ENCODE measurements around the gene AGFG2. TPM values are rescaled to one million over a fixed set of nuclear protein-coding genes. Genes with fewer than 3 reads are reported as not detected.
"Not testable (repeated sequence)": the region's sequence is repeated elsewhere in the genome, so short reads cannot be mapped to it uniquely, and the experiment has no call there.

The AGFG2 gene
- total RNA-seq, 3 donors from 2014 or later (not counting 1 experiment from before 2014, with no cell fraction given) = 21.5 to 32.6 (median 22.2) TPM

DNA sequence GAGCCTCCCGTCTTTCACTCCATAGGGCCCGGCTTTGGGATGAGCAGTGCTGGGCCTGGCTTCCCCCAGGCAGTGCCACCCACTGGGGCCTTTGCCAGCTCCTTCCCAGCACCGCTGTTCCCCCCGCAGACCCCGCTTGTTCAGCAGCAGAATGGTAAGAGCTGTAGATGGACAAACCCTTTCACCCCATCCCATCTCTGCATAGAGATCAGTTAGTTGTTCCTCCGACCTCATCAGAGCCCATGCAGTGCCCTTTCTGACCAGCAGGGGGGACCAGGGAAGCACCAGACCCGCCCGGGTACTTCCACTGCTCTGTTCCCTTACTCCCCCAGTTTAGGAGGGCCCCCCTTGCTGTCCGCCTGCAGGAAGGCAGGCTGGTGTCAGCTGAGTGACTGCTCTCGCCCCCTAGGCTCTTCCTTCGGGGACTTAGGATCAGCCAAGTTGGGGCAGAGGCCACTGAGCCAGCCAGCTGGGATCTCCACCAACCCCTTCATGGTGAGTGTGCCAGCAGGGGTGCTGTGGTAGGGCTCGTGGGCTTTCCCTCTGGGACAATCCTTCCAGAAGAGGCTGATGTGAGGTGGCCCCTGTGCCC is 24.9 kb downstream of the AGFG2 start:
- ATAC-seq = peak; percentile 75 to 80 (median 77)
- H3K4me3 ChIP-seq (ENCODE audit: low read length) = no peak overlapping the region
- TF ChIP-seq, protein P1, sequence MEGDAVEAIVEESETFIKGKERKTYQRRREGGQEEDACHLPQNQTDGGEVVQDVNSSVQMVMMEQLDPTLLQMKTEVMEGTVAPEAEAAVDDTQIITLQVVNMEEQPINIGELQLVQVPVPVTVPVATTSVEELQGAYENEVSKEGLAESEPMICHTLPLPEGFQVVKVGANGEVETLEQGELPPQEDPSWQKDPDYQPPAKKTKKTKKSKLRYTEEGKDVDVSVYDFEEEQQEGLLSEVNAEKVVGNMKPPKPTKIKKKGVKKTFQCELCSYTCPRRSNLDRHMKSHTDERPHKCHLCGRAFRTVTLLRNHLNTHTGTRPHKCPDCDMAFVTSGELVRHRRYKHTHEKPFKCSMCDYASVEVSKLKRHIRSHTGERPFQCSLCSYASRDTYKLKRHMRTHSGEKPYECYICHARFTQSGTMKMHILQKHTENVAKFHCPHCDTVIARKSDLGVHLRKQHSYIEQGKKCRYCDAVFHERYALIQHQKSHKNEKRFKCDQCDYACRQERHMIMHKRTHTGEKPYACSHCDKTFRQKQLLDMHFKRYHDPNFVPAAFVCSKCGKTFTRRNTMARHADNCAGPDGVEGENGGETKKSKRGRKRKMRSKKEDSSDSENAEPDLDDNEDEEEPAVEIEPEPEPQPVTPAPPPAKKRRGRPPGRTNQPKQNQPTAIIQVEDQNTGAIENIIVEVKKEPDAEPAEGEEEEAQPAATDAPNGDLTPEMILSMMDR (IDR thresholded peaks at IDR 0.05) = peak; percentile 97
- Mint-ChIP-seq H3K27me3 (ENCODE audit: low read depth in 2 of 2) (no peaks in the 10 kb centered on the region), H3K36me3 (no peaks in the 10 kb centered on the region), H3K4me1 (peaks cover 4 to 26% of the 10 kb centered on the region in 2 donors), H3K4me3 (no peak overlapping the region), H3K27ac (peak overlapping the region in 1 of 2 donors; percentile 56), H3K9me3 (no peaks in the 10 kb centered on the region)
- peaks cover 33% of the 10 kb centered on the region for H3K4me1 ChIP-seq (ENCODE audit: control insufficient read depth, insufficient read depth, low read length)
- peak; percentile 83 to 90 for DNase-seq
- intact Hi-C loops (cut with micrococcal nuclease) = loop anchor here (1.0 kb wide), 2 partner anchors 127 to 161 kb away; no protein-coding TSS in a partner anchor
- 36% methylated on average over 12 of the region's 12 CpGs for WGBS (ENCODE audit: insufficient coverage)
- no peaks in the 10 kb centered on the region for H3K27me3 ChIP-seq (ENCODE audit: control insufficient read depth, insufficient read depth, low read length)
- no peak overlapping the region for H3K27ac ChIP-seq (ENCODE audit: low read length)
- no peaks in the 10 kb centered on the region for H3K9me3 ChIP-seq (ENCODE audit: control insufficient read depth, insufficient read depth, low read length)
- H3K36me3 ChIP-seq (ENCODE audit: control insufficient read depth, insufficient read depth, low read length) = peaks cover 26% of the 10 kb centered on the region

DNA sequence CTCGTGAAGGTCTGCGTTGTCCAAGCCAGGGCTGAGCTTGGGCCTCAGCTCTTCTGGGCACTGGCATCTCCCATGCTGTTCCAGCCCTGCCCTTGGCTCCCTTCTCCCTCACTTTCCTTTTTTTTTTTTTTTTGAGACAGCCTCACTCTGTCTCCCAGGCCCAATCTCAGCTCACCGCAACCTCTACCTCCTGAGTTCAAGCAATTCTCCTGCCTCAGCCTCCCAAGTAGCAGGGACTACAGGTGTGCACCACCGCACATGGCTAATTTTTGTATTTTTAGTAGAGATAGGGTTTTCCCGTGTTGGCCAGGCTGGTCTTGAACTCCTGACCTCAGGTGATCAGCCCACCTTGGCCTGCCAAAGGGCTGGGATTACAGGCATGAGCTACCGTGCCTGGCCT is 25.4 kb downstream of the AGFG2 start:
- not testable (repeated sequence) for H3K27me3 ChIP-seq (ENCODE audit: control insufficient read depth, insufficient read depth, low read length); ATAC-seq; H3K27me3 Mint-ChIP-seq (ENCODE audit: low read depth in 2 of 2); H3K27ac ChIP-seq (ENCODE audit: low read length); H3K36me3 Mint-ChIP-seq; H3K9me3 ChIP-seq (ENCODE audit: control insufficient read depth, insufficient read depth, low read length); H3K4me3 ChIP-seq (ENCODE audit: low read length); H3K4me3 Mint-ChIP-seq; H3K9me3 Mint-ChIP-seq; DNase-seq
- 87% methylated on average over 5 of the region's 6 CpGs for WGBS (ENCODE audit: insufficient coverage)
- H3K4me1 ChIP-seq (ENCODE audit: control insufficient read depth, insufficient read depth, low read length) = peaks cover 37% of the 10 kb centered on the region
- intact Hi-C loops (cut with micrococcal nuclease) = loop anchor here (1.0 kb wide), 2 partner anchors 127 to 161 kb away; no protein-coding TSS in a partner anchor
- H3K4me1 Mint-ChIP-seq = peaks cover 9 to 31% of the 10 kb centered on the region in 2 donors
- H3K27ac Mint-ChIP-seq = peak overlapping the region in 1 of 2 donors; percentile 56
- H3K36me3 ChIP-seq (ENCODE audit: control insufficient read depth, insufficient read depth, low read length) = peaks cover 23% of the 10 kb centered on the region

GRCh38 chr7:100565133-100565571 is 26.1 kb downstream of the AGFG2 start:
- Histone ChIP-seq H3K27ac (ENCODE audit: low read length) (no peak overlapping the region), H3K36me3 (ENCODE audit: control insufficient read depth, insufficient read depth, low read length) (peaks cover 22% of the 10 kb centered on the region), H3K4me3 (ENCODE audit: low read length) (no peak overlapping the region), H3K9me3 (ENCODE audit: control insufficient read depth, insufficient read depth, low read length) (no peaks in the 10 kb centered on the region), H3K27me3 (ENCODE audit: control insufficient read depth, insufficient read depth, low read length) (no peaks in the 10 kb centered on the region), H3K4me1 (ENCODE audit: control insufficient read depth, insufficient read depth, low read length) (peaks cover 36% of the 10 kb centered on the region)
- intact Hi-C loops (cut with micrococcal nuclease) = no loop called here
- Mint-ChIP-seq H3K36me3 (no peaks in the 10 kb centered on the region), H3K27me3 (ENCODE audit: low read depth in 2 of 2) (no peaks in the 10 kb centered on the region), H3K4me3 (no peak overlapping the region), H3K4me1 (peaks cover 10 to 36% of the 10 kb centered on the region in 2 donors), H3K27ac (no peak overlapping the region), H3K9me3 (no peaks in the 10 kb centered on the region)
- 98% methylated on average over 5 of the region's 11 CpGs for WGBS (ENCODE audit: insufficient coverage)
- DNase-seq (no peak), ATAC-seq (no peak)
- TF ChIP-seq, protein P1 (IDR thresholded peaks at IDR 0.05) = no peak

DNA sequence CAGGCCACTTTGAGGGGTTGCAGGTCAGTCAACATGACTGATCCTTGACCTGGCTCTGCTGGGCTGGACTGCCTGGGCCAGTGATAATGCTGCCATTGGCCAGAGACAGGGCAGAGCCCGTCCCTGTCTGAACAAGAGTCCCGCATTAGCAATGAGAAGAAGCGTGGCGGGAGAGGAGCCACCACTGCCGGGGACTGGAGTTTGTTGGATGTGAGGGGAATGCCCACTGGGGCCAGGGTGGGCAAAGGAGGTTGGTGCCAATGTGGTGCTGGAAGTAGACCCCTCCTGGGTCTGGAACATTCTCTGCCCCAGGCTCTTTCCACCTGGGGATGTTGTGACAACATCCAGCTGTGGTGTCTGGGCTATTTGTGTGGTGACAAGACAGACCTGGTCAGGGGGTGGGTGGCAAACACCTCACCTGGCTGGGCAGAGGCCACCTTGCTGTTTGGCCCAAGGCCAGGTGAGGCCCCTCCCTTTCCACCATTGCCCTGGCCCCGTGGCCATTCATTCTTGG is 27.1 kb downstream of the AGFG2 start:
- intact Hi-C loops (cut with micrococcal nuclease) = no loop called here
- Mint-ChIP-seq H3K4me3 (no peak overlapping the region), H3K9me3 (no peaks in the 10 kb centered on the region), H3K27me3 (ENCODE audit: low read depth in 2 of 2) (no peaks in the 10 kb centered on the region), H3K27ac (no peak overlapping the region), H3K36me3 (no peaks in the 10 kb centered on the region), H3K4me1 (peaks cover 10 to 40% of the 10 kb centered on the region in 2 donors)
- 93% methylated on average over 6 of the region's 6 CpGs for WGBS (ENCODE audit: insufficient coverage)
- no peak overlapping the region for H3K27ac ChIP-seq (ENCODE audit: low read length)
- TF ChIP-seq, protein P1 (IDR thresholded peaks at IDR 0.05) = no peak
- DNase-seq (no peak), ATAC-seq (no peak)
- peaks cover 45% of the 10 kb centered on the region for H3K4me1 ChIP-seq (ENCODE audit: control insufficient read depth, insufficient read depth, low read length)
- no peaks in the 10 kb centered on the region for H3K27me3 ChIP-seq (ENCODE audit: control insufficient read depth, insufficient read depth, low read length)
- peaks cover 18% of the 10 kb centered on the region for H3K36me3 ChIP-seq (ENCODE audit: control insufficient read depth, insufficient read depth, low read length)
- H3K9me3 ChIP-seq (ENCODE audit: control insufficient read depth, insufficient read depth, low read length) = no peaks in the 10 kb centered on the region
- H3K4me3 ChIP-seq (ENCODE audit: low read length) = no peak overlapping the region
